Fibroblast of skin of scalp (primary cell): ENCODE measurements around the gene TAAR2. TPM values are rescaled to one million over a fixed set of nuclear protein-coding genes. Genes with fewer than 3 reads are reported as not detected.
A peak's percentile ranks its signal among the peaks of the same experiment; 100 is the strongest.
"Not testable (repeated sequence)": the region's sequence is repeated elsewhere in the genome, so short reads cannot be mapped to it uniquely, and the experiment has no call there.

ENCODE experiments used
- DNase-seq: peaks from one replicate; pipeline ENCODE4 v3.0.0-alpha.2; 2013
- polyA plus RNA-seq, 2 experiments: library from polyadenylated mRNA; unstranded; fragments of 120-200 nt; gene quantifications; one replicate each; pipeline ENCODE4 v1.2.1, GENCODE V29; 2013; ENCODE audit not compliant: insufficient read length in 2 of 2

The TAAR2 gene
- polyA plus RNA-seq (2013, experiment 1 of 2; ENCODE audit: insufficient read length), result not detected
- polyA plus RNA-seq (2013, experiment 2 of 2; ENCODE audit: insufficient read length), result not detected

DNA sequence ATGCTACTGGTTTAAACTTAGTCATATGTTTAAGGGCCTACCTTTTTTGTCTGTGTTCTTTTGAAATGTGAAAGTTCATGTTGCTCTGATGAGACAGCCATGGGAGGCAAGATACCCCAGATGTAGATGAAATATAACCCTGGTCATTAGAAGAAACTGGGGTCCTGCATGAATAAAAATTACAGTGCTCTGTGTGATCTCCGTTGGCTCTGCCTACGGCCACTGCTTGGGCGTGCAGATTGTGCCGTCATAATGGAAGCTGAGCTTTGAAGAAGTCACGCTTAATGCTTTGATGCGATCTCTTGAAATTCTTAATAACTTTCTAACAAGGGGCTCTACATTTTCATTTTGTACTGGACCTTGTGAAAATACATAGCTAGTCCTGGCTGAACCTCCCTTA, at the start of gene TAAR2:
TSS of gene TAAR2 (minus strand) at position 101 of the 400 bp plus-strand sequence. CDS start at position 101, 0 bp downstream.
- no peak for DNase-seq

GRCh38 chr6:132673376-132674094, 49.5 kb upstream of the TAAR2 start:
- no peak for DNase-seq

DNA sequence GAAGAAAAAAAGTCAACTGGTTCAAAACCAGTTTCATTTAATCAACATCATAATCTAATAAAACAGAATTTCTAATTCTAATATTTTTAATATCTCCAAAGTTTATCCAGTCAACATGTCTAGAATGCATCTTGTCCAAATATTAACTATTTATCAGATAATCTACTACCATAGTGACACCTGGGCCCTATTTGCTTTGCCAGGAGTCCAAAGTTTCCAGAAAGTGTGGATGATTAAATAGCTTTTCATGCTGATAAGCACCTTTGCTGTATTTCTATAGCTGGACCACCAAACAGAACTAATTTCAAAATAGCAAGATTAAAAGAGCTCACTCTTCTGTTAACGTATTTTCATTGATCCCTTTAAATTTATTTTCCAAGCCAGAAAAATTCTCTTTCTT, 47.2 kb upstream of the TAAR2 start:
- DNase-seq, result no peak

DNA sequence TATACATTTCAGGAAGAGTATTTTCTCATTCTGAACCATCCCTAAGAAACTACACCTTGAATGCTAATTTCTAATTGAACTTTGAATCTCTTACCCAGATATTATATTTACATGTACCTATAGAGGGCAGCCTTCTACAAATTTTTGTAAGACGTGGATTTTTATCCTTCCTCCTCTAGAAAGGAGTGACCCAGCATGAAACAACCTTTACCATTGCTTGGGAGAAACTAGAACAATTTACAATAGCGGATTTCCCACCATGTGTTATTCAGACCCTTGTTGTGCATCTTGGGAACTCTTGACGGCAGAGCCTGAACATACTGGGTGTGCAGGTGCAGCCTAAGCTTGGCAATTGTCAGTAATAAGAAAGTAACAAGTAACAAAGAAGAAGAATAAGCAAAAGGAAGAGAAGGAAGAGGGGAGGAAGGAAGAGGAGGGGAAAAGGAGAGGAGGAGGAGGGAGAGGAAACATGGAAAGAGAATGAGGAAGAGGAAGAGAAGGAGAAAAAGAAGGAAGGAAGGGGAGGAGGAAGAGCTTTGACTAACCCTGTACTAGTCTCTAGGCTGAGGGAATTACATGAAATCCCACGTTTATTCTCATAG, 45.7 kb upstream of the TAAR2 start:
- DNase-seq, result peak; percentile 19

- no peak for DNase-seq
Measured at GRCh38 chr6:132666118-132666517, 42.0 kb upstream of the TAAR2 start.

DNA sequence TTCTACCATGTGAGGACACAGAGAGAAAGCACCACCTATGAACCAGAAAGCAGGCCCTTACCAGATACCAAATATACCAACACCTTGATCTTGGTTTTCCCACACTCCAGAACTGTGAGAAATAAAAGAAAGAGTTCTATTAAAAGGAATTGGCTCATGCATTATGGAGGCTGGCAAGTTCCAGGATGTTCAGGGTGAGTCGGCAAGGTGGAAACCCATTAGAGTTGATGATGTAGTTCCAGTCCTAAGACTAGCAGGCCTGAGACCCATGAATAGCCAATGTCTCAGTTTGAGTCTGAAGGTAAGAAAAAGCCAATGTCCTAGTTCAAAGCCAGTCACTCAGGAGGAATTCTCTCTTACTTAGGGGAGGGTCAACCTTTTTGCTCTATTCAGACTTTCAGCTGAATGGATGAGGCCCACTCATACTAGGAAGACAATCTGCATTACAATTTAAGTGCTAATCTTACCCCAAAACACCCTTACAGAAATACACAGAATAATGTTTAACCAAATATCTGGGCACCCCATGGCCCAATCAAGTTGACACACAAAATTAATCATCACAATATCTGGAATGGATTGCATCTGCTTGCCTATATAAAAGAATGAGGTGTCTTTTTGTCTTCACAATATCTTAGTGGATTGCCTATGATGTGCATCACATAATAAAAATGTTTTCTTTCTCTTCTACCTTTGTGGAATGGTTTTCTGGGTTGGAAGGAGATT, 40.4 kb upstream of the TAAR2 start:
- DNase-seq, result no peak

- no peak for DNase-seq
Measured at GRCh38 chr6:132663661-132664060, 39.6 kb upstream of the TAAR2 start.

DNA sequence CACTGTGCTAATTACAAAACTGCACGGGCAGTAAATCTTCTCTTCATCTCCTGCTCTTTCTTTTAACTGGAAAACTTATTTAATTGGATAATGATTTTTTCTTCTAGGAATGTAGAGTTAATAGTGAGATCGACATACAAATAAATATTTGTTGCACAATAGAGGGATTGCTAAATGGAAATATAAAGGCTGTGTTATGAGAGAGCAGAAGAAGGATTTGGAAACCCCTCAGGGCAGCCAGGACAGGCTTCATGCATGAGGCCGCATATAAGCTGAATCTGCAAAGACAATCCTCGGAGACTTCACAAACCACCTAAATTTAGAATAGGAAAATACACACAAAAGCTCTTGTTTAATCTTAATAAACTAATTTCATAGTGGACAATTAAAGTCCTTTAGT, 37.8 kb upstream of the TAAR2 start:
- DNase-seq, result no peak

DNA sequence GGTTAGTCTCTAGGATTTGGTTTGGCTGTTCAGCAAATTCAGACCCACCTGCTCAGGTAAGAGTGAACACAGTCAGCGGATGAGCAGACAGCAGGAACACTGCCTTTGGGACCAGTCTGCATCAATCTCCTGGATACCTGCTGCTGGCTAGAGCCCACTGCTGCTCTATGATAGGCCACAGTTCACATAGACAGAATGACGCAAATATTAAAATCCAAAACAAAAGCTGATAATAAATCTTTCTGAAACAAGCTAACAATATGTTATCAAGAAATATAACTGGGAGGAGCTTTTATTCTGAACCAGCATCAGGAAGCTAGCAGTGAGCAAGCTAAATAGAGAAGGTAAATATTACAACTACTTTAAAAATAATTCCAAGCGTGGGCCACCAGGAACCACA, 35.0 kb upstream of the TAAR2 start, which contains the start of gene TAAR1:
TSS of gene TAAR1 (minus strand) at position 101 of the 400 bp plus-strand sequence. CDS start 13,179 bp downstream, outside the sequence.
- no peak for DNase-seq

- DNase-seq, result no peak
Measured at GRCh38 chr6:132651062-132651461, 27.0 kb upstream of the TAAR2 start.

- DNase-seq, result no peak
Measured at GRCh38 chr6:132650429-132650828, 26.4 kb upstream of the TAAR2 start.

DNA sequence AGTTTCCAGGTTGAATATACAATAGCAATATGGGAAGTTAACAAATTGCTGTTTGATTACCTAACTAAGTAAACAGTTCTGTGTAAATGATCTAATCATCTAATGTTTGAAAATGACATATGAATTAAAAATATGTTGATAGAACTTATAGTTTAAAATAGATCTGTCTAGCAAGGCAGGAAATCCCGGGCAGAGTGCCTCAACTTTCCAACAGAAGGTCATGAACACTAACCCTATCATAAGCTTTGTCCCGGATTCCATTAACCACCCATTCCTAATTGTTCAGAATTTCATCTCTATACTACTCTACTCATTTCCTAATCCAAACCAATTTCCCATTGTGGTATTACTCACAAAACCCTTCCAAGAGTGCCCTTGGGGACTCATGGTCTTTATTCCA, 24.8 kb upstream of the TAAR2 start:
- no peak for DNase-seq

DNA sequence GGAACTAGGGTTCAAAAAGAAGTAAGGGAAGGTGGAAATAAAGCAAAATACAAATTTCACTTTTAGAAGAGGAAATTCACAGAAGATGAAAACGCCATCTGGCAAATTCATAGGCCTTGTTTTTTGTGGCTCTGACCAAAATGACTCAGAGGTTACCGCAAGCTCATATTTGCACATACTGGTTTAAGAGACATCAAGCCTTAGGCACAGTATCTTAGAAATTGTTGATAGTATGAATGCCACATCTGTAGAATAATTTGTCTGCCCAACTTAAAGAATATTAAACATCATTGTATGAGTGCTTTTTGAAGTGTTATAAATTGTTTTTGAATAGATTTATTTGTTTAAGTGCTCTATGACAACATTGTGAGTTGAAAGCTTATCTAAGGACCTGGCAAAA, 24.3 kb upstream of the TAAR2 start:
- DNase-seq, result peak; percentile 8

DNA sequence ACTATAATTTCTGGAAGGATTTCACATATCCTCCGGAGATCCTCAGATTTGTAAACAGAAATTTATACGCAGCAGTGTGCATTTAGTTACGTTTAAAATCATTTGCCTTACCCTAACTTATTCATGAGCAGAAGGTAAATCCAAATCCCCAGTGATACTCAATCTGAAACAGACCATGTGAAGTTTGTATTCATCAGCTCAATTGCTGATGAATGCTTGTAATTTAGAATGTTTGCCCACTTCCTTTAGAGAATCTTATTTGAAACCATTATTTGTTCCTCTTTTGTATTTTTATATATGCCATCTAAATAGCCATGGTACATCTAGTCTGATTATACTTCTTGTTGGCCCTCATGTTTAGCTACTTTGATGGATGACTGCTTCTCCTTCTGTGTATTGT, 19.5 kb upstream of the TAAR2 start:
- DNase-seq, result no peak

GRCh38 chr6:132637135-132637534, 13.1 kb upstream of the TAAR2 start:
- DNase-seq, result not testable (repeated sequence)

GRCh38 chr6:132635906-132636305, 11.8 kb upstream of the TAAR2 start:
- DNase-seq, result not testable (repeated sequence)

- DNase-seq, result not testable (repeated sequence)
Measured at GRCh38 chr6:132635288-132635687, 11.2 kb upstream of the TAAR2 start.

DNA sequence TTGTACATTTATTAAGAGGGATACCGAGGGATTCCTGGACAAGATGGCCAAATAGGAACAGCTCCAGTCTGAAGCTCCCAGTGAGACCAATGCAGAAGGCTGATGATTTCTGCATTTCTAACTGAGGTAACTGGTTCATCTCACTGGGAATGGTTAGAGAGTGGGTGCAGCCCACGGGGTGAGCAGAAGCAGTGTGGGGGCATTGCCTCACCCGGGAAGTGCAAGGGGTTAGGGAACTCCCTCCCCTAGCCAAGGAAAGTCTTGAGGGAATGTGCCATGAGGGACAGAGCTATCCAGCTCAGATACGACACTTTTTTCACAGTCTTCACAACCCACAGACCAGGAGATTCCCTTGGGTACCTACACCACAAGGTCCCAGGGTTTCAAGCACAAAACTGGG, 10.7 kb upstream of the TAAR2 start:
- no peak for DNase-seq

DNA sequence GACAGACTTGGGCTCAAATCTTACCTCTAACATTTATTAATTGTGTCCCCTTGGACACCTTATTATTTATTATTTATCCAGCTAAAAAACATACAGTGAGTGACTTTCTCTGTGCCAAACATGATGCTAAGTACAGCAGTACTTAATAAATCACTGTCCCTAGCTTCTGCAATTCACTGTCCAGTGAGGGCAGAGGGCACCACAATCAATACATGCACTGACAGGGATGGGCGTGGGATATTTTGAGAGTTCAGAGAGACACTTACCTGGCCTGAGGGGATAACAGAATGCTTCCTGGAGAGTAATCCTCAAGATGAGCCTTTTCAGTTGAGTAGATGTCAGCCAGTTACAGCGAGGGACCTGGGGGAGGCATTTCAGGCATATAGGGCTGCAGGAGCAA, 9.3 kb upstream of the TAAR2 start:
- no peak for DNase-seq

- no peak for DNase-seq
Measured at GRCh38 chr6:132623106-132623845, 799 bp downstream of the TAAR2 start.

DNA sequence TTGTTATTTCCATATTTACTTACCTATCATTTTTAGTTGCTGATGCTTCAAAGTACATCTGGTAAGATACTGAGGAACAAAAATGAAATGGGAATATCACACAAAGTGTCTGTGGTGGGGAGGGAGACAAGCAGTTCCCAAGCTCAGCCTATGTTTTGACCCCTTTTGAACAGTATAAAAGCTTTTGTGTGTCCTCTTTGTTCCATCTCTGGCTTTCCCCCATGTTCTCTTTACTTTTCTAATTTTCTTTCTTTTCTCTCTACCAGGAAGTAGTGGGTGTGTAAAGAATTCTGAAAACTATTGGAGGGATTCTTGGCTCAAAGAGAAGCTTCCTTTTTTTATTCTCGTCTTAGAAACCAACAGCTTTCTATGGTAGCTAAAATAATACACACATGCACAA, 7.4 kb downstream of the TAAR2 start:
- DNase-seq, result no peak

- no peak for DNase-seq
Measured at GRCh38 chr6:132614554-132614953, 9.5 kb downstream of the TAAR2 start.
